Measurements from ENCODE around the gene RBM48. TPM values are rescaled to one million over a fixed set of nuclear protein-coding genes. Genes with fewer than 3 reads are reported as not detected.

Gene RBM48
- total and polyA plus RNA-seq, 2 donors (not counting 3 experiments of a cell fraction or from before 2014, with no cell fraction given): 9.8 to 12.0 TPM

GRCh38 chr7:92550194-92550593, 21.6 kb downstream of the RBM48 start:
- Histone ChIP-seq H3K4me1 (ENCODE audit: control insufficient read depth, extremely low read depth, insufficient read depth, low read length) (no peaks in the 10 kb centered on the region), H2AFZ (ENCODE audit: low read depth, low read length) (no peak overlapping the region), H3K4me3 (replicated peaks in 1 of 3; ENCODE audit: insufficient read depth in 1 of 3, low read depth in 1 of 3, low read length in 3 of 3) (no peak overlapping the region), H4K20me1 (replicated peaks; ENCODE audit: control insufficient read depth, extremely low read depth, insufficient read depth, low read length) (no peaks in the 10 kb centered on the region), H3K9me3 (replicated peaks; ENCODE audit: control insufficient read depth, insufficient read depth, low read length) (no peaks in the 10 kb centered on the region), H3K9ac (replicated peaks; ENCODE audit: extremely low read depth, insufficient read depth, low read length) (no peak overlapping the region), H3K79me2 (ENCODE audit: control insufficient read depth, insufficient read depth, low read length) (no peaks in the 10 kb centered on the region), H3K27me3 (ENCODE audit: control insufficient read depth in 2 of 2, insufficient read depth in 2 of 2, low read length in 2 of 2) (peaks cover 0 to 2% of the 10 kb centered on the region in 2 experiments), H3K4me2 (ENCODE audit: insufficient read depth, low read length) (no peak overlapping the region), H3K36me3 (ENCODE audit: control insufficient read depth in 2 of 2, extremely low read depth in 1 of 2, insufficient read depth in 2 of 2, low read length in 2 of 2) (no peaks in the 10 kb centered on the region), H3K9me1 (replicated peaks; ENCODE audit: control insufficient read depth, extremely low read depth, insufficient read depth, low read length) (no peaks in the 10 kb centered on the region), H3K27ac (ENCODE audit: insufficient read depth, low read depth, low read length) (no peak overlapping the region)
- TF ChIP-seq POLR2A (IDR thresholded peaks at IDR 0.05; ENCODE audit: low read depth, low read length): no peak
- no peak for TF ChIP-seq GATA2 (IDR thresholded peaks at IDR 0.05; ENCODE audit: insufficient read depth, insufficient read length, low read depth, low read length)
- no peak for TF ChIP-seq MYC (IDR thresholded peaks at IDR 0.05; ENCODE audit: low read depth, low read length)
- TF ChIP-seq CTCF (IDR thresholded peaks at IDR 0.05; ENCODE audit: extremely low read depth in 1 of 2, insufficient read depth in 1 of 2, low read depth in 1 of 2, low read length in 2 of 2): no peak
- TF ChIP-seq MAX (IDR thresholded peaks at IDR 0.05; ENCODE audit: insufficient read depth, insufficient read length): no peak
- no peak for TF ChIP-seq EZH2 (IDR thresholded peaks at IDR 0.05; ENCODE audit: borderline replicate concordance, low read depth, low read length, severe bottlenecking)
- TF ChIP-seq JUN (IDR thresholded peaks at IDR 0.05; ENCODE audit: borderline replicate concordance, insufficient read depth, insufficient read length, low read depth): no peak
- dilution Hi-C loops (cut with MboI; ENCODE audit: extremely low pct_ligation_motif_present, low sequenced_read_pairs): no loop called here
- ChIA-PET POLR2A (no interaction called here), CTCF (no interaction called here)
- BruUV-seq (replicated peaks): no TSS peak
- FAIRE-seq (no peak), DNase-seq (ENCODE audit: low read depth, low spot score) (no peak)
- intact Hi-C loops (cut with micrococcal nuclease): no loop called here
